NCI-H1048 (cell line): ENCODE data around the gene OSBPL5.

ENCODE experiments used
- DNase-seq: peaks from one replicate; lab custom pipeline; 2025; lab: John Stamatoyannopoulos, UW

Gene OSBPL5

GRCh38 chr11:3051196-3052108 lies 113.7 kb downstream of the OSBPL5 start:
- no peak for DNase-seq

- no peak for DNase-seq
Observed at GRCh38 chr11:3050386-3051195, 114.5 kb downstream of the OSBPL5 start.

- no peak for DNase-seq
Observed at GRCh38 chr11:3049430-3050243, 115.5 kb downstream of the OSBPL5 start.

GRCh38 chr11:3047637-3048036 lies 117.5 kb downstream of the OSBPL5 start:
- DNase-seq: no peak

GRCh38 chr11:3046641-3047040 lies 118.5 kb downstream of the OSBPL5 start:
- no peak for DNase-seq

- no peak for DNase-seq
Observed at GRCh38 chr11:3046190-3046589, 118.9 kb downstream of the OSBPL5 start.

GRCh38 chr11:3044915-3045314 lies 120.2 kb downstream of the OSBPL5 start:
- no peak for DNase-seq

GRCh38 chr11:3044004-3044403 lies 121.1 kb downstream of the OSBPL5 start:
- no peak for DNase-seq

GRCh38 chr11:3043315-3043871 lies 121.7 kb downstream of the OSBPL5 start:
- DNase-seq: no peak

GRCh38 chr11:3042496-3043314 lies 122.4 kb downstream of the OSBPL5 start:
- DNase-seq: no peak

- DNase-seq: no peak
Observed at GRCh38 chr11:3041699-3042441, 123.2 kb downstream of the OSBPL5 start.

GRCh38 chr11:3040881-3041280 lies 124.2 kb downstream of the OSBPL5 start:
- no peak for DNase-seq

- no peak for DNase-seq
Observed at GRCh38 chr11:3037945-3038271, 127.2 kb downstream of the OSBPL5 start.
